ENCODE measurements around the gene KCNAB1.

- no peak for TF ChIP-seq EZH2 (IDR thresholded peaks at IDR 0.05; ENCODE audit: low read length)
- no peak for TF ChIP-seq CTCF (optimal IDR thresholded peaks at IDR 0.05 in 1 of 3, IDR thresholded peaks at IDR 0.05 in 1 of 3, conservative IDR thresholded peaks at IDR 0.05 in 1 of 3; ENCODE audit: extremely low read depth in 1 of 3, insufficient read depth in 2 of 3, low read length in 3 of 3)
These were observed 372.5 kb downstream of the KCNAB1 start for GRCh38 chr3:156492801-156493261.

Measured in keratinocyte (primary cell).